Colon (tissue), 2 donors: ENCODE results near the gene SDHC.
A peak's percentile ranks its signal among the peaks of the same experiment; 100 is the strongest.
"Not testable (repeated sequence)": the region's sequence is repeated elsewhere in the genome, so short reads cannot be mapped to it uniquely, and the experiment has no call there.

Experiments used
- FAIRE-seq: peaks from 2 replicates; lab custom pipeline; 2012; peaks lifted over from hg19 to GRCh38; lab: Jason Lieb, UNC
- donor health status: control.
- donor health status: control.

Gene SDHC

DNA sequence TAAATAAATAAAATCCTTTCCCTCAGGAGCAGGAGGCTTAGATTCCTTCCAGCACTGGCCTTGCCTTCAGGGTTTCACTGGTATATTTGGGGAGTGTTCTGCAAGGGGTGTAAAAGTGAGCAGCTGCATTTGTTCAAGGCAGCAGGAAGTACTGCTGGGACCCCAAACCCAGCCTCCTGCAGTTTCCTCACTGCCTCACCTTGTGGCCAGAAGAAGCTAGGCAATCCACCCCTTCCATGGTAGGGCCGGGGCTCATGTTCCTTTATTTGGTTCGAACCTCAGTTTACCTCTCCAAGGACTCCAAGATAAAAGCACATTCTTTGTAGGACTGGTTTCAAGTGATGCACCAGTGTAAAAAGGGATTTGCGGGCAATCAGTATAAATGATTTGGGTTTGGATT lies 74.5 kb downstream of the SDHC start:
- FAIRE-seq = no peak

DNA sequence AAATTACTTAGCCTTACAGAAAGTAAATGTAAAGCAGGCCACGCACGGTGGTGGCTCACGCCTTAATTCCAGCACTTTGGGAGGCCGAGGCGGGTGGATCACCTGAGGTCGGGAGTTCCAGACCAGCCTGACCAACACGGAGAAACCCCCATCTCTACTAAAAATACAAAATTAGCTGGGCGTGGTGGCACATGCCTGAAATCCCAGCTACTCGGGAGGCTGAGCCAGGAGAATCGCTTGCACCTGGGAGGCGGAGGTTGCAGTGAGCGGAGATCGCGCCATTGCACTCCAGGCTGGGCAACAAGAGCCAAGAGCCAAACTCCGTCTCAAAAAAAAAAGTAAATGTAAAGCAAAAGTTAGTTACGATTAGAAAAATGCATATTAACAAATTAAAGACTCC lies 75.0 kb downstream of the SDHC start:
- FAIRE-seq = not testable (repeated sequence)

DNA sequence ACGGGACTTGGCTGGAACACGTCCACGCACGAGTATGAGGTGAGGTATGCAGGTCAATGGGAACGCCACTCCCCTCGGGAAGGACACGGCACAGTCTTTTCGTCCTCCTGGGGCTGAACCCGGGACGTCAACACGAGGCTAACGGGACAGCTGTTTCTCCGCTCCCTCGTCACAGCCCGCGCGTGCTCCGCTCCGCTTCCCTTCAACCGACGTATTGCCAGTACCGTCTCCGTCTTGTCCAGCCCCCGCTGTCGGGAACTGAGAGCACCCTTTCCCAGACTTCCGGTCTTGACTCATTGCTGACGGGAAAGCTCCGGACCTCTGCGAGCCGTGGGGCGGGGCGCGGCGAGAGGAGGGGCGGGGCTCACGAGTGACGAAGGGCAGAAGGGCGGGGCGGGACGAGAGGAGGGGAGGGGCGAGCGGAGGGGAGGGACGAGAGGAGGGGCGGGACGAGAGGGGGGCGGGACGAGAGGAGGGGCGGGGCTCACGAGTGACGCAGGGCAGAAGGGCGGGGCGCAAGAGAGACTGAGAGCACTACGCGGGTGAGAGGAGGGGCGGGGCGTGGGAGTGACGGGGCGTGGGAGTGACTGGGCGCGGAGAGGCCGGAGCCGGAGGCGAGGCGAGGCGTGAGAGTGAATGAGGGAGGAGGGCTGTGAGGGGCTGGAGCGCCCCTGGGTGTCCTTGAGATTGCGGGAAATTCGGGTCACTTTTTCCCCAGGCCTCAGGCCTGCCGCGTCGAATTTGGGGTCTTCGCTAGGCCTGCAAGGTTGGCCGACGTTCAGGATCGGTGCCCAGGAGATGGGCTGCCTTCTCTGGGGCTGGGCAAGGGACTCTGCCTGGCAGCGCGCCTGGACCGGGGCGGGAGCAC lies 75.7 kb downstream of the SDHC start:
- no peak for FAIRE-seq

DNA sequence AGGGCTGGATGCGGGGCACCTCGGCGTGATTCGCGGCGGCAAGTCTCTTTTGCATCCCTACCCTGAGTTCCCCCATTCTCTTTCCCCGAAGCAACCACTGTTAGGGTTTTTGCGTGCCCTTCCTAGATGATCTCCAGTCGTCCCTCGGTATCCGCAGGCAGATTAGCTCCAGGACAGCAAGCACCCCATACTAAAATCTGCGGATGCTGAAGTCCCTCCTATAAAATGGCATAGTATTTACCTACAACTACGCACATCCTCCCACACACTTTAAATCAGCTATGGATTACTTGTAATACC lies 76.3 kb downstream of the SDHC start:
- FAIRE-seq = no peak

DNA sequence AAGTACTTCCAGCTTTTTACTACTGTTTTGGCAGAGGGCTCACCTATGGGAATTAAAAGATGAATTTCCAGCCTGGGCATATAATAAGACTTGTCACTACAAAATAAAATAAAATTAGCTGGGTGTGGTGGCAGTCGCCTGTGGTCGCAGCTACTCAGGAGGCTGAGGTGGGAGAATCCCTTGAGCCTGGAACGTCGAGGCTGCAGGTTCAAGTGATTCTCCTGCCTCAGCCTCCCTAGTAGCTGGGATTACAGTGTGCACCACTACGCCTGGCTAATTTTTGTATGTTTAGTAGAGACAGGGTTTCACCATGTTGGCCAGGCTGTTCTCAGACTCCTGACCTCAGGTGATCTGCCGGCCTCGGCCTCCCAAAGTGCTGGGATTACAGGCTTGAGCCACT lies 77.0 kb downstream of the SDHC start:
- FAIRE-seq = not testable (repeated sequence)

DNA sequence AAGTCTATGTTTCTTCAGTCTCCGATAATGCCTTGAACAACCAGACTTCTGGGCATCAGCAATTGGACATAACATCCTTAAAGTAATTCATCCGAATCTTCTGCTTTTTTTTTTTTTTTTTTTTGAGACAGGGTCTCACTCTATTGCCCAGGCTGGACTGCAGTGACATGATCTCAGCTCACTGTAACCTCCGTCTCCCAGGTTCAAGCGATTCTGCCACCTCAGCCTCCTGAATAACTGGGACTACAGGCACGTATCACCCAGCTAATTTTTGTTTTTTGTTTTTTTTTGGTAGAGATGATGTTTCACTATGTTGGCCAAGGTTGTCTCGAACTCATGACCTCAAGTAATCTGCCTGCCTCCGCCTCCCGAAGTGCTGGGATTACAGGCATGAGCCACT lies 77.4 kb downstream of the SDHC start:
- FAIRE-seq = no peak

DNA sequence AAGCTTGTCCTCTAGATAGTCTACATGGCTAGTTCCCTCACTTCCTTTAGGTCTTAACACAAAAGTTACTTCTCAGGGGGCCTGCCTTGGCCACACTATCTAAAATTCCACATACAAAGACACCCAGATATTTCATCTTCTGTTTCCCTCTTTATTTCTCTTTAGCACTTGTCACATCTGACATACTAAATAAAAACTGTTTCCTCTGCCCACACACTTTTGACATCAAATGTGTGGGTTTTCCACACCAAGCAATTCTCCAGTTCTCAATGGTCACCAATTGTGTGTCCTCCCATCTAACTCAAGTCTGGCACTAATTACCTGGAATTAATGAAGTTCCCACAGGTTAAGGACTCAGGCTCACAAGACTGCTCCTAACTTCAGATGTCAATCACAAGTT lies 79.0 kb downstream of the SDHC start:
- FAIRE-seq = no peak

DNA sequence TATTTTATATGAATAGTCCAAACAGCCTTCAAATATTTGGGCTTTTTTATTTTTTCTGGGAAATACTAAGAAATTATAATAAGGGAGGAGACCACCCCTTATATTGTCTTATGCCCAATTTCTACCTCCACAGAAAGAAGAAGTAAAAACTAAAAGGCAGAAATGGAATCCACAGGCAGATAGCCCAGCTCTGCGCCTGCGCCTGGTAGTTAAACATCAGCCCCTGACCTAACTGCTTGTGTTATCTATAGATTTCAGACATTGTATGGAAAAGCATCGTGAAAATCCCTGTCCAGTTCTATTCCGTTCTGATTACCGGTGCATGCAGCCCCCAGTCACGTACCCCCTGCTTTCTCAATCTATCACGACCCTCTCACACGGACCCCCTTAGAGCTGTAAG lies 82.9 kb downstream of the SDHC start:
- FAIRE-seq = not testable (repeated sequence)

DNA sequence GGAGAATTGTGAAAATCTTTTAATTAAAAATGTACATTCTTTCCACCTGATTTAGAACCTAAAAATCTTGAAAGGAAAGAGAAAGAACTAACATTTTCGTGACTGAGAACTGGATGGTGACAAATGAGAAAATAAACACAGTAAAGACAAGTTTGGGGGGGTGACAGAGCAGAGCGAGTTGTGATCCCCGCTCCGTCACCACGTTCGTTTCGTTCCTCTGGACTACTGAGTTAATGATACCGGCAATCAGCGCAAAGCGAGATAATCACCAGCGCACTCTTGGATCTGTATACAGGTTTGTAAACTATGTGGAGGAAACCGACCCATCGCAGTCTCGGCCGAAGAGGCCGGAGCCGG lies 84.7 kb downstream of the SDHC start:
- no peak for FAIRE-seq

DNA sequence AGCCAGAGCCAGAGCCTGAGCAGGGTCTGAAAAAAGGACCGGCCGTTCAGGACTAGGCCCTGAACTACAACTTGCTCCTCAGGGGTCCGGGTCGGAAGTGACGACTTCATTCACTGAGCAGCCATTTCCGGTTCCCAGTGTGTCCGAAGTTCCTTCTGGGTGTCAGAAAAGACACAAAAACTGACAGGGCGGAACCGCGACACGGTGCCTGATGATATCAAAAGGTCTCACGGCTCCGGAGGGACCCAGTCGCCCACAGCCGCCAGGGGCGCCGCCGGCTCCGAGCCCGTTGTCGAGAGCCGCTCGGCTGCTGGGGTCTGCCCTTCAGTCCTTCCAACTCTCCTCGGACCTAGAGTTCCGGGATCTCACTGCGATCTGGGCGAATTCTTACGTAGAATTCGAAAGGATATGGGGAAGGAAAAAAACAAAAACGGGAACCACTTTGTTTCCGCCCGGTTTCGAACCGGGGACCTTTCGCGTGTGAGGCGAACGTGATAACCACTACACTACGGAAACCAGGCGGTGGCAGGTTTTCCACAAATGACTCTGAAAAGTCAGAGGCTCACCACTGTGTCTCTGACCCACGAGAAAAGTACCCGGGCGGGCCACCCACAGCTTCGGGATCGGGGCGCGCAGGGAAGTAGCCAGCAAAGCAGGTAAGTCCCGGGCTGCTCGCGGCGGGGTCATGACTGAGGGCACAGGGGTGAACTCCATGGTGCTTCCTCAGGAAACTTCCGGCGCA lies 85.2 kb downstream of the SDHC start:
- no peak for FAIRE-seq

DNA sequence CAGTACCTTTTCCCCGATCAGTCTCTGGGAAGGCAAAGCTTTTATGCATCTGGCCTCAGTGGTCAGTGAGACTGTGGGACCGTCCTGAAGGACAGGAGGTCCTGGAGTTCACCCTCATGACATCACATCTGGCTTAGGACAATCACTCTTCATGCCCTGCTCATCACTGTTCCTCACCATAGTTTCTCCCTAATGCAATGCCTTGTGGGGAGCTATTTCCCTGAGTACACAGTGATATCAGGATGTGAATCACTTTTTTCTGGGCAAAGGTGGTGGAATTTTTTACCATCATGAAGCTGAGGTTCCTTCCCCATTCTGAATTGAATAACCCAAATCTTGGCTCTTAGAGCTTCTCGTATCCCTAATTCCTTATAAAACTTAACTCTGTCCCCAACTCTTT lies 88.3 kb downstream of the SDHC start:
- no peak for FAIRE-seq

DNA sequence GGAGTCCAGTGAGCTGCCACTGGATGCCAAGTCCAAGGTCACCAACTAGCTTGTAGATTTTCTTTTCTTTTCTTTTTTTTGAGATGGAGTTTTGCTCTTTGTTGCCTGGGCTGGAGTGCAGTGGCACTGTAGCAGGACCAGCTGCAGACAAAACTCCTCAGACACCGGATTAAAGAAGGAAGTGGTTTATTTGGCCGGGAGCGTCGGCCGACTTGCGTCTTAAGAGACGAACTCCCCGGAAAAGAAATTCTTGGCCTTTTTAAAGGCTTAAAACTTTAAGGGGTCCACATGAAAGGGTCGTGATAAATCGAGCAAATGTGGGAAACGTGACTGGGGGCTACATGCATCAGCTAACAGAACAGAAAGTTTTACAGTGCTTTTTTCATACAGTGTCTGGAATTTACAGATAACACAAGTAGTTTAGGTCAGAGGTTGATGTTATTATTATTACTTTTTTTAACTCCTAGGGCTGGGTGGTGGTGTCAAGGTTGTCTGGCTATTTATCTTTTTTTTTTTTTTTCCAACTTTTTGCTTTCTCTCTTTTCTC lies 89.9 kb downstream of the SDHC start:
- FAIRE-seq = no peak

DNA sequence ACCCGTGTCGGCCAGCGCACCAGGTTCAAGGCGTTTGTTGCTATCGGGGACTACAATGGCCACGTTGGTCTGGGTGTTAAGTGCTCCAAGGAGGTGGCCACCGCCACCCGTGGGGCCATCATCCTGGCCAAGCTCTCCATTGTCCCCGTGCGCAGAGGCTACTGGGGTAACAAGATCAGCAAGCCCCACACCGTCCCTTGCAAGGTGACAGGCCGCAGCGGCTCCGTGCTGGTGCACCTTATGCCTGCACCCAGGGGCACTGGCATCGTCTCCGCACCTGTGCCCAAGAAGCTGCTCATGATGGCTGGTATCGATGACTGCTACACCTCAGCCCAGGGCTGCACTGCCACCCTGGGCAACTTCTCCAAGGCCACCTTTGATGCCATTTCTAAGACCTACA lies 92.4 kb downstream of the SDHC start:
- FAIRE-seq = not testable (repeated sequence)

DNA sequence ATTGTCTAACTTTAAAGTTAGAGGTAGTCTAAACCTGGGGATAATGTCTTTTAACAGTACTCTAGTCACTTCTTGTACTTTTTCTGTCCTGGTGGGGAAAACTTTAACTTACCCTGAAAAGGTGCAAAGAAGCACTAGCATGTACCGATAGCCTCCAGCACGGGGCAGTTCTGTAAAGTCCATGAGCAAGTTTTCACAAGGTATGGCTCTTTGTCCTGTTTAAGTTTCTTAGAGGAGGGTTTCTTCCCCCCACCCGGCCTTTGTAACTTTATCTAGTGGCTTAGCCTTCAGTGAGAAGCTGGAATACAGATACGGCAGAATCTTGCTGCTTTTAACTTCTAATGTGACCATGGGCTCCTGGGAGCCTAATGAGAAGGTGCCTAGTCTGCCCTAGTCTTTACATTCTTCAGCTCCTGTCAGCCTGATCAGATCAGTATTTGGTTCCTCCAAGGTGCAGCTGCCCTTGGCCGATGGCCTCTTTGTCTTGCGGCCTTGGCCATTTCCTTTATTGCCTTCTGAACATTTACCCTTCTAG lies 93.3 kb downstream of the SDHC start:
- no peak for FAIRE-seq

DNA sequence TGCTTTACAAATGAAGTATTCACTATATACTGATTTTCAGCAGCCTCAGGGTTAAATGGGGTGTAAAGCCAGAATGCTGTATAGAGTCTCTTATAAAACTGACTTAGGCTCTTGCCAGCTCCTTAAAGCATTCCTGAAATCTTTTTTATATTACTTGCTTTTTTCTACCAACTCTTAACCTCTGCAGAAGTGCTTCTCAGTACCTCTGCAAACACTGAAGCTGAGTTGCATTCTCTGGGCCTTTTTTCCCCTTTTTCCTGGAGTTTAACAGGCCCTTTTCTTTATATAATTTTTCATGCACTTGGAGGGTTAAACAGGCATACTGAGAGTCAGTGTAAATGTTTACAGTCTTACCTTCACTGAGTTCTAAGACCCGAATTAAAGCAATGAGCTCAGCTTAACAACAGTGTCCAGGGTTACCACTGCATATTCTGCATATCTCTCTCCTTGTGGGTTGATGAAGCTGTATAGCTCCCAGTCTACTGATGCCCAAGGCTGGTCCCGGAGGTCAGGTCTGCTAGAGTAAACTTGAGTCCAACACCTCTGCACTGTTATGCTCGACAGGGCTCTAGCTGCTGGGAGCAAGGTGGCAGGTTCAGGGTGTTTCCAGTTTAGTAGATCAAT lies 94.4 kb downstream of the SDHC start:
- no peak for FAIRE-seq

DNA sequence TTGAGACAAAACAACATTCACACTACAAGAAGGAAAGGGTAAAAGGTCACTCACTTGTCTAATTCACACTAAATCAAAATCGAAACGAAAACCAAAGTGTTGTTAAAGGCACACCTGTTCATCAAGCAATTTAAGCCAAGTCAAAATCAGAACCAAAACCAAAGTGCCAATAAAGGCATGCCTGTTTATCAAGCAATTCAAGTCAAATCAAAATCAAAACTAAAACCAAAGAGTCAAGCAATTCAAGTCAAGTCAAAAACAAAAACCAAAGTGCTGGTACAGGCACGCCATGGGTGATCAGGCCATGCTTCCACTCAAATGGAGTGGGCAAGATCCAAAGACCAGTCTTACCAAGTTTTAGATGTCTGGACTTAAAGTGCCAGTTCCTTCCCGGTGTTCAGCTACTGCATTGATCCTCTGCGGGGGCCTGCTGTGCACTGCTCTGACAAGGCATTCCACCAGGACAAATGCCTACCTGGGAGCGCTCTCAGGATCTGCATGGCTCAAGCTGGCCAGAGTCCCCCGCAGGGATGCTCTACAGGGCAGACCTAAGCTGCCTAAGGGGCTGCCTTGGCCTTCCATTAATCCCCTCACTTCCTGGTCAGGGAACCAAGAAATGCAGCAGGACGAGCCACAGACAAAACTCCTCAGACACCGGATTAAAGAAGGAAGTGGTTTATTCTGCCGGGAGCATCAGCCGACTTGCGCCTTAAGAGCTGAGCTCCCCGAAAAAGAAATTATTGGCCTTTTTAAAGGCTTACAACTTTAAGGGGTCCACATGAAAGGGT lies 95.9 kb downstream of the SDHC start:
- peak; percentile 72 for FAIRE-seq

DNA sequence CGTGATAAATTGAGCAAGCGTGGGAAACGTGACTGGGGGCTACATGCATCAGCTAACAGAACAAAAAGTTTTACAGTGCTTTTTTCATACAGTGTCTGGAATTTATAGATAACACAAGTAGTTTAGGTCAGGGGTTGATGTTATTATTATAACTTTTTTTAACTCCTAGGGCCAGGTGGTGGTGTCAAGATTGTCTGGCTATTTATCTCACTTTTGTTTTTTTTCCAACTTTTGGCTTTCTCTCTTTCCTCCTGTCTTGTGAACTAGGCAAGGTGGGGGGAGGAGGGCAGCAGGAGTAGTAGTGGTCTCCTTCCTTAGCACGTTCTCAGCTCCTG lies 96.4 kb downstream of the SDHC start:
- not testable (repeated sequence) for FAIRE-seq
